HCT116 (cell line): ENCODE measurements around the gene FAM53A.

ENCODE experiments used
- CEBPB ChIP-seq: IDR thresholded peaks from 2 replicates; pipeline ENCODE4 v1.6.1; 2012; ENCODE audit warnings: low read depth
- CTCF ChIP-seq, 3 experiments: fragments of 200-600 bp in 1 of 3; sonication (generic) in 1 of 3; IDR thresholded peaks in 2 of 3; conservative IDR thresholded peaks in 1 of 3; 2 replicates each; pipeline ENCODE4 v1.5.1; 2012 to 2017; ENCODE audit warnings: low read depth in 2 of 3, low read length in 2 of 3, antibody characterized with exemption in 1 of 3, borderline replicate concordance in 1 of 3, control low read depth in 1 of 3, mild to moderate bottlenecking in 1 of 3, mixed read lengths in 1 of 3, mixed run types in 1 of 3, moderate library complexity in 1 of 3; ENCODE audit not compliant: insufficient read depth in 1 of 3
- EZH2 ChIP-seq: fragments of 200-600 bp; sonication (generic); IDR thresholded peaks from 2 replicates; pipeline ENCODE4 v1.6.1; 2017; ENCODE audit warnings: antibody characterized with exemption, mixed run types
- EZH2phosphoT487 ChIP-seq: fragments of 200-600 bp; IDR thresholded peaks from 2 replicates; pipeline ENCODE4 v1.6.1; 2018; ENCODE audit warnings: antibody characterized with exemption, borderline replicate concordance
- FOSL1 ChIP-seq: IDR thresholded peaks from 2 replicates; pipeline ENCODE4 v1.6.1; 2012; ENCODE audit warnings: low read depth
- JUND ChIP-seq: IDR thresholded peaks from 2 replicates; pipeline ENCODE4 v1.6.1; 2012
- MAX ChIP-seq: IDR thresholded peaks from 2 replicates; pipeline ENCODE4 v1.6.1; 2012
- POLR2A ChIP-seq: IDR thresholded peaks from 2 replicates; pipeline ENCODE4 v1.7.0; 2011; ENCODE audit warnings: borderline replicate concordance; ENCODE audit not compliant: insufficient read depth, insufficient read length; ENCODE audit errors: extremely low read depth
- POLR2AphosphoS5 ChIP-seq: IDR thresholded peaks from 2 replicates; pipeline ENCODE4 v1.6.1; 2011; ENCODE audit warnings: mild to moderate bottlenecking, low read depth, low read length, moderate library complexity
- RAD21 ChIP-seq: IDR thresholded peaks from 2 replicates; pipeline ENCODE4 v1.6.1; 2012; ENCODE audit warnings: low read depth, mild to moderate bottlenecking
- SIN3A ChIP-seq: IDR thresholded peaks from 2 replicates; pipeline ENCODE4 v1.6.1; 2012; ENCODE audit warnings: low read depth
- SP1 ChIP-seq: IDR thresholded peaks from 2 replicates; pipeline ENCODE4 v1.6.1; 2012; ENCODE audit warnings: low read depth
- YY1 ChIP-seq: IDR thresholded peaks from 2 replicates; pipeline ENCODE4 v1.6.1; 2011; ENCODE audit warnings: low read length, low read depth, moderate library complexity, mild to moderate bottlenecking; ENCODE audit not compliant: insufficient replicate concordance; ENCODE audit errors: extremely low read depth
- ZFX ChIP-seq: fragments of 450-650 bp; IDR thresholded peaks from 2 replicates; pipeline ENCODE4 v1.6.1; 2017

- no peak for TF ChIP-seq YY1
- no peak for TF ChIP-seq CTCF (IDR thresholded peaks at IDR 0.05 in 2 of 3, conservative IDR thresholded peaks at IDR 0.05 in 1 of 3; ENCODE audit: borderline replicate concordance in 1 of 3, insufficient read depth in 1 of 3, low read depth in 2 of 3, low read length in 2 of 3)
- TF ChIP-seq EZH2 = no peak
- TF ChIP-seq POLR2AphosphoS5 = no peak
- TF ChIP-seq POLR2A = no peak
- TF ChIP-seq MAX = no peak
- no peak for TF ChIP-seq RAD21
- no peak for TF ChIP-seq FOSL1
- TF ChIP-seq ZFX = no peak
- no peak for TF ChIP-seq SIN3A
- TF ChIP-seq JUND = no peak
- no peak for TF ChIP-seq SP1
- TF ChIP-seq EZH2phosphoT487 = no peak
- no peak for TF ChIP-seq CEBPB
These were observed 28.0 kb downstream of the FAM53A start for GRCh38 chr4:1656132-1656531.
